ENCODE data around the gene KANSL2. TPM values are rescaled to one million over a fixed set of nuclear protein-coding genes. Genes with fewer than 3 reads are reported as not detected.

KANSL2 gene
- total and polyA plus RNA-seq, 2 of the 4 experiments (the other 2 are of a cell fraction) = 25.2 to 47.5 TPM

GRCh38 chr12:48690436-48690835 lies 8.4 kb upstream of the KANSL2 start:
- intact Hi-C loops (cut with micrococcal nuclease) = no loop called here
- TF ChIP-seq NFE2L2 (IDR thresholded peaks at IDR 0.05; ENCODE audit: low read depth, low read length) = no peak
- no peak for TF ChIP-seq CTCF (conservative IDR thresholded peaks at IDR 0.05; ENCODE audit: low read depth, low read length)
- TF ChIP-seq RCOR1 (IDR thresholded peaks at IDR 0.05; ENCODE audit: insufficient replicate concordance, low read length) = no peak
- TF ChIP-seq CEBPB (IDR thresholded peaks at IDR 0.05; ENCODE audit: low read depth, low read length) = no peak
- no peak for TF ChIP-seq RFX5 (IDR thresholded peaks at IDR 0.05; ENCODE audit: low read depth, low read length)
- no peak for TF ChIP-seq MXI1 (IDR thresholded peaks at IDR 0.05; ENCODE audit: borderline replicate concordance, low read depth, low read length)
- TF ChIP-seq FOS (IDR thresholded peaks at IDR 0.05; ENCODE audit: low read depth, low read length) = no peak
- no peak for TF ChIP-seq SMC3 (IDR thresholded peaks at IDR 0.05; ENCODE audit: low read depth, low read length)
- TF ChIP-seq MAZ (IDR thresholded peaks at IDR 0.05; ENCODE audit: borderline replicate concordance, low read depth, low read length) = no peak
- no peak for TF ChIP-seq USF2 (IDR thresholded peaks at IDR 0.05; ENCODE audit: low read depth, low read length)
- no peak for TF ChIP-seq BHLHE40 (IDR thresholded peaks at IDR 0.05; ENCODE audit: low read depth, low read length)
- TF ChIP-seq POLR2A (IDR thresholded peaks at IDR 0.05; ENCODE audit: low read depth, low read length) = no peak
- TF ChIP-seq ELK1 (IDR thresholded peaks at IDR 0.05; ENCODE audit: borderline replicate concordance, low read depth, low read length) = no peak
- TF ChIP-seq CHD1 (IDR thresholded peaks at IDR 0.05; ENCODE audit: low read depth, low read length) = no peak
- TF ChIP-seq RAD21 (IDR thresholded peaks at IDR 0.05; ENCODE audit: low read length) = no peak
- no peak for TF ChIP-seq MAFK (IDR thresholded peaks at IDR 0.05; ENCODE audit: low read depth, low read length)
- H3K36me3 ChIP-seq (ENCODE audit: control insufficient read depth, insufficient read depth, low read length) = peaks cover 31% of the 10 kb centered on the region

More at GRCh38 chr12:48690436-48690835, 8.4 kb upstream of the KANSL2 start:
- Histone ChIP-seq H3K4me2 (ENCODE audit: low read depth, low read length) (no peak overlapping the region), H4K91ac (ENCODE audit: insufficient read depth, low read depth, low read length) (no peak overlapping the region), H2AFZ (replicated peaks; ENCODE audit: low read length, poor library complexity) (no peak overlapping the region), H3K79me1 (ENCODE audit: low read depth in 1 of 2, low read length in 2 of 2) (peaks cover 28 to 39% of the 10 kb centered on the region in 2 experiments), H2BK20ac (ENCODE audit: low read depth, low read length) (no peak overlapping the region), H3K23ac (ENCODE audit: low read depth, low read length) (peak overlapping the region; percentile 3; the same call in 1 of the 2 replicates), H4K20me1 (ENCODE audit: insufficient read depth, low read length) (no peaks in the 10 kb centered on the region), H2BK15ac (ENCODE audit: low read depth, low read length) (no peak overlapping the region), H3K18ac (ENCODE audit: low read depth, low read length) (no peak overlapping the region), H3K56ac (ENCODE audit: extremely low read depth, insufficient read depth, low read length) (no peak overlapping the region), H3K9me1 (ENCODE audit: insufficient read depth, low read length) (peaks cover 2% of the 10 kb centered on the region; the same call in 1 of the 2 replicates), H2BK5ac (ENCODE audit: low read depth, low read length, poor library complexity, severe bottlenecking) (no peak overlapping the region), H2AK5ac (ENCODE audit: low read depth, low read length) (no peak overlapping the region), H2AK9ac (replicated peaks; ENCODE audit: low read depth, low read length, poor library complexity) (no peak overlapping the region), H3K4me1 (ENCODE audit: control insufficient read depth, insufficient read depth, low read length) (0 out of 2 replicates have a peak, but pooled peaks cover 2% of the 10 kb centered on the region), H3K9ac (ENCODE audit: low read depth, low read length) (no peak overlapping the region), H4K5ac (ENCODE audit: low read depth, low read length) (no peak overlapping the region), H2BK120ac (ENCODE audit: low read depth, low read length) (no peak overlapping the region), H3K14ac (replicated peaks; ENCODE audit: low read depth, low read length) (no peak overlapping the region), H3K4me3 (ENCODE audit: insufficient read depth, low read depth, low read length) (no peak overlapping the region), H3K9me3 (ENCODE audit: control insufficient read depth, insufficient read depth, low read length) (no peaks in the 10 kb centered on the region), H3K27me3 (ENCODE audit: control insufficient read depth, insufficient read depth, low read length) (no peaks in the 10 kb centered on the region), H4K8ac (ENCODE audit: low read depth in 2 of 2, low read length in 2 of 2) (no peak overlapping the region), H3K27ac (ENCODE audit: insufficient read depth, low read length) (no peak overlapping the region), H3K4ac (ENCODE audit: low read depth, low read length) (no peak overlapping the region)
- 100% methylated on average over 1 of the region's 4 CpGs; no CpG with 5 or more reads in 1 of the 2 experiments for WGBS, 2 experiments (ENCODE audit: extremely low coverage in 2 of 2, insufficient read length in 1 of 2)
- DNase-seq (no peak), ATAC-seq (ENCODE audit: low read depth) (no peak)
- POLR2A ChIA-PET (ENCODE audit: unreplicated experiment) = no interaction called here
- BruUV-seq (replicated peaks) = no TSS peak
- CTCF ChIA-PET = no interaction called here
- in situ Hi-C loops (cut with MboI; ENCODE audit: low sequenced_read_pairs) (no loop called here), dilution Hi-C loops (cut with HindIII; ENCODE audit: low sequenced_read_pairs, unreplicated experiment) (no loop called here)

Data from IMR-90 (cell line).